Activated effector memory CD4-positive, alpha-beta T cell treated with Interleukin-2 at 50 U/mL for 16 hours (primary cell): ENCODE data around the gene MOCS3.
A peak's percentile ranks its signal among the peaks of the same experiment; 100 is the strongest.

Experiments used
- DNase-seq: peaks from one replicate; pipeline ENCODE4 v3.0.0-alpha.2; 2020

Gene MOCS3

DNA sequence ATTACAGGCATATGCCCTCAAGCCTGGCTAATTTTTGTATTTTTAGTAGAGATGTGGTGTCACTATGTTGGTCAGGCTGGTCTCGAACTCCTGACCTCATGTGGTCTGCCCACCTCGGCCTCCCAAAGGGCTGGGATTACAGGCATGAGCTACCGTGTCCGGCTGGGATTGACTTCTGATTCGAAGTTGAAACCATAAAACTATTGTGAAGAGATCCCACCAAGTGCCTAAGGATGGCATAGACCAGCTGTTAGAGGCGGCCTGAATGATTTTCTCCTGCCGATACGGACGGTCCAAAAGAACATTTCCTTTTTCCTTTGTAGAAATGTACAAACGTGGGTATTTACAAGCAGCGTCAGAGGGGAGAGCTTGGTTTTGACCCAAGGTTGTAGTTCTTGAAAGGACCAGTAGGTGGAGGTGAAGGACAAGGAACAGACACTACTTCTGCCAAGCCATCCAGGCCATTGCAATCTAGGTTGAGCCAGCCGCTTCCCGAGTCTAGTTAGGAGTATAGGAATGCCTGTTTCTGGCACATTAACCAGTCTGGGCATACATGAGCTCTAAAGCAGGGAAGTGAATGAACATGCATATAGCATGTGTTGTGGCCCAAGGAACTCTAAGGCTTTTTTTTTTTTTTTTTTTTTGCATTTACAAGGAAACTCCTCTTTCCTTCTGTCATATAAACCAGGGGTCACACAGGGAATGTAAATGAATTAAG is 29.0 kb downstream of the MOCS3 start:
- DNase-seq = peak; percentile 23

DNA sequence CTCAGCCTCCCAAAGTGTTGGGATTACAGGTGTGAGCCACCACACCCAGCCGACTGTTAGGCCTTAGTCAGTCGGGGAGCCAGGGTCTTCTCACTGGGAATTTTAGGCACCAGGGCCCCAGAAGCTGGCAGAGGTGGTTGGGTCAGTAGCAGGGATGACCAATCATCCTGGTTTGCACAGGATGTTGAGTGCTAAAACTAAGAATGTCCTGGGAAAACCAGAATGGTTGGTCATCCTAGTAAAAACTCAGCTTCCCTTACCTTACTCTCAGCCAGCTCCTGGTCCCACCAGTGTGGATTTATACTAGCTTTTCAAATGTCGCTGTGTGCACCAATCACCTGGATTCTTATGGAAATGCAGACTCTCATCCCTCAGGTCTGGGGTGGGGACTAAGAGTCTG is 32.5 kb downstream of the MOCS3 start:
- no peak for DNase-seq

DNA sequence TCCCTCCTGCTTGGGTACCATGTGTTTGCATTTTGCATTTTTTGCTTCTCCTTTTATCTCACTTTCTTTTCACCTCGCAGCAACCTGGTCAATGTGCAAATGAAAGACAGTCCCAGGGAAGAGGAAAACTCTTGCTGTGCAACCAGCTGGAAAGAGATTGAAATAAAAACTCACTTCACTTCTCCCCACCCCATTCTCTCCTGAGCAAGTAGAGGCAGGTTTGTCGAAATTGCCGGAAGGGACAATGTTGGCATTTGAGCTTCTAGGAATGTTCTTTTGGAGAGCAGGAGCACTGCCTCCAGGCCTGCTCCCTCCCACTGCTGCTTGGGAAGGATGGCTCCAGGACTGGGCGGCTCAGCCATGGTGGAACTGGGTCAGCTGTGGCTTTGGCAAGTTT is 33.7 kb downstream of the MOCS3 start:
- no peak for DNase-seq

DNA sequence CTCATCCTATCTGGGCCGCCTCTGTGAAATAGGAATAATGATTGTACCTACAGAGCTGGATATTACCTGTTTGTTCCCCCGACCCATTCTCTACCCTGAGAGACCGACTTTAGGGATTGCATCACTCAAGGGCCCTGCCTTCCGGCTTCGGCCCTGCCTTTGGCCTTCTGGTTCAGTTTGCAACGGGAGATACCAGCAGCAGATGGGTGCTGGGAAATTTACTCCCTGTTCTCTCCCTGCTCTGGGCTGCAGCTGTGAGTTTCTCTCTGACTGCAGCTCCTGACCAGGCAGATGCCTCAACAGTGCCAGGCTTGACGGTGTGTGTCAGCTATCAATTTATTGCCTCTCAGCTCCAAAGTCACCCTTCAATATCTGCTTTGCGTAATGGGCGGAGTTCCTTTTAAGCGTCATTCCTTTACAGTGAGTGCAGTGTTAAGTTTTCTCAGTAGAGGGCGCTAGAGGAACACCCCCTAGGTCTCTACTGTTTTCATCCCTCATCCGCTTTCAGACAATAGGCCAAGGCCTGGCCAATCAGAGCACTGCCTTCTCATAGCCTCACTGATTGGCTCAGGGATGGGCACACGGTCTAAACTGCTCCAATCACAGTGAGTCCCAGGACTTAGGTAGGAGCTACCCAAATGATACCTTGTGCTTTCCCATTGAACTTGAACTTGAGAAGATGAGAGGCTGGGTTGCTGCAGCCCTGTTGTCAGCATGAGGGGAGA is 34.3 kb downstream of the MOCS3 start:
- DNase-seq = no peak

DNA sequence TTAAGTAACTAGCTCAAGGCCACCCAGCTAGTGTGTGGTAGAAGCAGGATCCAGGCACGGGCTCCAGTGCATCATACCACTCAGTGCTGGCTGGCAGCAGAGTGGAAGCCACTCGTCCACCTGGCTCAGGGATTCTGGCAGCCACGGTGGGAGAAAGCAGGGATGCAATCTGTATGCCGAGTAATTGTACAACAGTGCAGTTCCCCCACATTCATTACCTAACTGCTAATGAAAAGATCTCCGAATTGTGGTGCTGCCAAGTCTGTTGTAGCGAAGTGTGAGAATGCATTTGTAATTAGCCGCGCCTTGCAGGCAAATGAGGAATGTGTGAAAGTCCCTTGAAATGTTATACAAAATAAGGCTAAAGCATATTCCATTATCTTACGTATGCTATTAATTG is 35.3 kb downstream of the MOCS3 start:
- DNase-seq = no peak

DNA sequence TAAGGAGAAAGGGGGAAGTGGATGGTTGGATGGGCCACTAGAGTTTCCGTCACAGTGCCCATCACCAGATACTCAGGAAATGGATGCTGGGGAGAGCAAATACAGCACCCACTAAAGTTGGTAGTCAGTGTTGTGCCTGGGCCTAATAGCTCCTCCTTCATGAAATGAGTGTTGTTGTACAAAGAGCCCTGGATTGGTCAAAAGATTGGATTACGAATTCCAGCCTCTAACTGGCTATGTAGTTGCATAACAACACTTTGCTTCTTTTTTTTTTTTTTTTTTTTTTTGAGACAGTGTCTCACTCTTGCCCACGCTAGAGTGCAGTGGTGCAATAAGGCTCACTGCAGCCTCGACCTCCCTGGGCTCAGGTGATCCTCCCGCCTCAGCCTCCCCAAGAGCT is 36.9 kb downstream of the MOCS3 start:
- DNase-seq = no peak

DNA sequence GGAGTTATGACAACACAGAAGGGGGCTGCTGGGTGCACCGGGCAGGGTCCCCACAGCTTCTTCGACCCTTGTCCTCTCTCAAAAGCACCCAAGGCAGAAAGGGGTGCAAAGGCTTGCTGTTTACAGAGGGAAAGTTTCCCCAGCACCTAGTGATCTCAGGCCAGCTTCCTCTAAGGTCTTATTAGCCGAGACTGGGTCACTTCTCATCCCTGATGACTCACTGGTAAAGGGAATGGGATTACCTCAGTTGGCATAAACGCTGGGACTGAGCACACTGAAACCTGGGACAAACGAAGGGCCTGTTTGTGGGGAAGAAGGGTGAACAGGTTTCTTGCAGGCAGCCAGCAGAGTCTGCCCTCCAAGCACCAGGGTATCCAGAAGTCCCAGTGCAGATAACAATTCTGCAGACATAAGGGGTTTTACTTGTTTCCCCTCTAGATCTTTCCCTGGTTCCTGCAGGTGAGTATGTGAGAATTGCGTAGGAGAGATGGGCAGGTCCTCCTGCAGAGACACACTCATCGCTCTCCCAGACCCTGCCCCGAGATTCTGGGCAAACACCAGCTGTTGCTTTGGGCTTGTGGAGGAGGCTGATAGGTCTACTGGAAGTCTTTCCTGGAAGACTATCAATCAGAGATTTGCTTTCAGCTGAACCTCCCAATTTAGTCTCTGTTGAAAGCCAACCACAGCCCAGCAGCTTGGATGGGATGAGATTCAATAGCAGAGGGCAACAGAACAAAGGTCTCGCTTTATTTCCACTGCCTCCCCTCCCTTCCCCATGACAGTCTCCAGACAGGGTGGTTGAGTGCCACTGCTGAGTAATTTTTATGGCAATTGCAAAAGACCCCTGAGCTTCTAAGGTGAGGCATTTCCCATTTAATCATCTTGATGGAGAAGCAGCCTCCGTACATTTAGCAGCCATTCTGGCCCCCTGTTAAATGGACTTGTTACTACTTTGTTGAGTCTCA is 38.6 kb downstream of the MOCS3 start:
- no peak for DNase-seq

DNA sequence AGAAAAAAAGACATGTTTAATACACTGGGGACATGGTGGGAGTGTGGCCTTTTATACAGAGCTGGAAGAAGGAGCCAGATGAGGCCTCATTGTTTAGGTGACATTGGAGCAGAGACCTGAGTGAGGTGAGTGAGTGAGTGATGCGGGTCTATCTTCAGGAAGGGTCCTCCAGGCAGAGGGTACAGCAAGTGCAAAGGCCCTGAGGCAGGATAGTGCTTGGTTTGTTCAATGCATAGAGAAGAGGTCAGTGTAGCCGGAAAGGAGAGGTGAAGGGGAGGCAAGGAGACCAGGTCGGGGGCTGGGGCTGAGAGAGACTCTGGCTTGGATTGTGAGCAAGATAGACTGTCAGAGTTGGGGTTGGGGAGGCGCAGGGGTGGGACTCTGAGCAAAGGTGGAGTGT is 40.7 kb downstream of the MOCS3 start:
- no peak for DNase-seq

DNA sequence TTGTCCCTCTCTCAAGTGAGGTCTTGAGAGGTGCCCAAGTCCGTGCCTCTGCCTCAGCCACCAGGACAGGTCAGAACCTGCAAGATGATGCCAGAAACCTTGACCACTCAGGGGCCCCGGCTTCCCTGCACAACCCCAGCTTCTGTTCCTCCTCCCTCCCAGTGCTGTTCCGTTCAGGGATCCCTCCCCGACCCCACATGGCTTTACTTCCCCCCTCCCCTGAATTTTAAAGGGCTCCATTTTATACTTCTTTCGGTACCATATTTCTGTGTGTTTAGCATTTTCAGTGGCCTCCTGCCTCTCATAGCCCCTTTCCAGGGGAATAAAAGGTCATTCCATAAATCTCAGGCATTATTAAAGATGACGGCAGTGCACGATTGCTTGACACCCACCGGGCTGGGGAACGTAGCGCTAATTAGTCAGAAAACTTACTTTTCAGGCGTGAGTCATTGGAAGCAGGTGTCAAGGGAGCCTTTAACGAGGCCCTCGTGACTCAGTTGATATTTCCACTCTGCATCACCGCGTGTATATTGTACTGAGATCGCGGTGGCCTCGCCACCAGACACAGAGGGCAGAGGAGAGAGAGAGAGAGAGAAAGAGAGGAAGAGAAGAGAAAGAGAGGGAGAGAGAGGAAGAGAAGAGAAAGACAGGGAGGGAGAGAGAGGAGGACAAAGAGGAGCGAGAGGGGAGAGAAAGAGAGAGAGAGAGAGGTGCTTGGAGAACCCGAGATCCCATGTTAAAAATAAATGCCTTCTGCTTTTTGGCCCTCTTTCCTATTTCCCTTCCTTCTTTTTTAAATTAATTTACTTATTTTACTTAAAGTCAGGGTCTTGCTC is 43.0 kb downstream of the MOCS3 start:
- DNase-seq = no peak

DNA sequence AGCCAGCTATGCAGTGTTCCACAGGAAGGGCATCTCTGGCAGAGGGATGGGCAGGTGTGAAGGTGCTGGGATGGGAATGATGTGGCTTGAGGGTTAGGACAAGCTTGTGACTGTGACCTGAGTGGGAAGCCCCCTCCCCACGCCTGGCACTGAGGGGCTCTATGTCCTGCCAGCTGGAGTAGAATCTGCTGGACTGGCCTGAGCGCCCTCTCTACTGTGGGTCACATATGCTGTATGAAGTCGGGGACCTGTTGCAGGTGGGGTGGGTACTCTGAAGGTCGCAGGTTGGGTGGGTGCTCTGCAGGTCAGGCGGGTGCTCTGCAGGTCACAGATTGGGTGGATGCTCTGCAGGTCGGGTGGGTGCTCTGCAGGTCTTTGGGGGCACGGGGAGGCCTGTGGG is 44.0 kb downstream of the MOCS3 start:
- no peak for DNase-seq

DNA sequence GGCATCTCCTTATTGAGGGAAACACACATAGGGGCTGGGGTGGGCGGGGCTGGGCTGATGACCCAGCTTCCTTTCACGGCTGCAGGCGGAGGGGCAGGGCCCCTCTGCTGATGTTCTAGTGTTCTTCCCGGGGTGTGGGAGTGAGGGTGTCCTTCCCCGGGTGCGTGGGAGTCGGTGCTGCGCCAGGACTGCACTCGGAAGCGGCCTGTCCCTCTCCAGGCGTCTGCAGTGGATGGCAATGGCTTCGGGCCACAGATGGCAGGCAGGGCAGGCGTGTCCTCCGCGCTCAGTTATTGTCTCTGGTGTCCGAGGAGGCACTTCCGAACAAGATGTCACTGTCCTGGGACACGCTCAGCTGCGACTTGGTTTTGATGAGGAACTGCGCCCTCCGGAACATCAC is 45.1 kb downstream of the MOCS3 start:
- DNase-seq = no peak

DNA sequence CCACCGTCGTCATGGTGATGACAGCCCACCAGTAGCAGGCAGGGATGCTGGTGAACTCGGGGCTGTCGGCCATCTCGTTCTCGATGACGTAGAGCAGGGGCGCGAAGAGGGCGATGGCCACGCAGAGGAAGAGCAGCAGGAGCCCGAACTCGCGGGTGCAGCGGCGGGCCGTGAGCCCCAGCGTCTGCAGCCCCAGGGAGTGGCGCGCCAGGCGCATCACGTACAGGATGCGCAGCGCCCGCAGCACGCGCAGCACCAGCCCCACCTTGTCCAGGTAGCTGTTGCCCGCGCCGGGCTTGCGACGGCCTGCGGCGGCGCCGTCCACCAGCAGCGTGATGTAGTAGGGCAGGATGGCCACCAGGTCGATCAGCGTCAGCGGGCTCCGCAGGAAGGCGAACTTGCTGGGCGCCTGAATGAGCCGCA is 45.7 kb downstream of the MOCS3 start:
- no peak for DNase-seq

DNA sequence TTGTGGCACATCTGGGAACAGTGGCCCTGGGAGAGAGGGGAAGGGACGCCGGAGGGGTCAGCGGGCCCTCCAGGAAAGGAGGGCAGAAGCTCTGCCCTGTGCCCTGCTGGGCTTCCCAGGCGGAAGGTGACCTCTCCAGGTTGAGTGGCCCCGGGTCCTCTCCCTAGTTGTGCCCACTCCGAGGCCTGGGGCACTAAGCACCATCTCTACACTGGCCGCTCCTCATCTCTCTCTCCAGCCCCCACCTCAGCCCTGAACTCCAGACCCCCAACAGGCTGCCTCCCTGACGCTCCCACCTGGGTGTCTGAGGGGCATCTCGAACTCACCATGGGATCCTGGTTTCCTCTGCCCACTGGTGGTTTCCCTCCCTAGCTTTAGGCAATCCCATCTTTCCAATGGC is 46.2 kb downstream of the MOCS3 start:
- DNase-seq = no peak

DNA sequence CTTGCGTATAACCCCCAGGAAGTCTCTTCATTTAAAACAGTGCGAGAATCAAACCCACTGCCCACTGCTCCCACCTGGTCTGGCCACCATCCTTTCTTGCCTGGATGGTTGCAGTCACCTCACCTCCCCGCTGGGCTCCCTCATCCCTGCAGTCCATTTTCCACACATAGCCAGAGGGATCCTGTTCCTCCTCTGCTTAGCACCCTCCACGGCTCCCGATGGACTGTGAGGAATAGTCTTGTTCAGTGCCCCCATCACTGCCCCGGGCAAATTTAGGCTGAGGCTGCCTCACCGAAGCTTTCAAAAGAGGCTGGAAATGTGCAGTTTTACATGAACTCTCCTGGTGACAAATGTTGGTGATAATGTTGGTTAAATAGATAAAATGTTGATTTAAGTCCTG is 46.6 kb downstream of the MOCS3 start:
- no peak for DNase-seq

DNA sequence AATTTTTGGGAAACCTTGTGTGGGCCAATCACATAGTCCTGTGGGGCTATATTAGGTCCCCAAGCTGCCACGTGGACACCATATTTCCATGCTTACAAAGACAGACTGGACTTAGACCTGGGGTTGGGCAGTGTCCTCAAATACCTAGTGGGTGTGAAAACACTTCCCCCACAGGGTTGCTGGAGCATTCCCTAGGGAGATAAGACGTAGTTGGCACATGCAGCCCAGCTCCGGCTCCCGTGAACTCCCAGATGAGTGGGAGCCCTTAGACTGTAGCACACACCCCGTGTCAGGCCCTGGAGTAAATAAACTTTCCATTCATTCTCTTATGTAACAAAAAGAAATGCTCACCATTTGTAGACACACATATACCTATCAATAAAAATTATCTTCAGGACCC is 50.1 kb downstream of the MOCS3 start:
- no peak for DNase-seq

DNA sequence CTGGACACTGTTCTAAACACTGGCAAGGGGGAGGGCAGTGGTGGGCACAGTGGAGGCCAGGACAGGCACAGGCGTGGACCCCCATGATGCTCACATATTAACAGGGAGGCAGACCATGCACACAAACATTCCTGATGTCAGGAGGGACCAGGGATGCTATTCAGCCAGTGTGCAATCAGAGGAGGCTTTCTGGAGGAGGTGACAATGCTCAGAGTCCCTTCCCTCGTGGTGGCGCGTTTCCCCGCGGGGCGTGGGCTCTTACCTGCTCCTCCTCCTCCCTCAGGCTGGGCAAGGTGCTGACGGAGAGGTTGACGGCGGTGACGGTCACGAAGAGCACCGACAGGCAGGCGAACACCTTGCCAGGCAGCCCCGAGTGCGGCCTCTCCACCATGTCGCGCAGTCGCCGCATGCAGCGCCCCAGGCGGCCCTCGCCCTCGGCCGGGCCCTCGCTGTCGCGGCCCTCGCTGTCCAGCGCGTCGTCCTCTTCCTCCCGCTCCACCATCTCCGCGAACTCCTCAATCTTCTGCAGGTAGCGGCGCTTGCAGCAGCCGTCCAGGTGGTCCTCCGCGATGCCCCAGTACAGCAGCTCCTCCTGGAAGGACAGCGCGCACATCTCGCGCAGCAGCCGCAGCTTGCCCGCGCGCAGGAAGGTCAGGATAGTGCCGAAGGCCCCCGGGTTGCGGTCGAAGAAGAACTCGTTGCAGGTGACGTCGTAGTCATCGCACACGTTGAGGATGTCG is 50.9 kb downstream of the MOCS3 start:
- DNase-seq = no peak

DNA sequence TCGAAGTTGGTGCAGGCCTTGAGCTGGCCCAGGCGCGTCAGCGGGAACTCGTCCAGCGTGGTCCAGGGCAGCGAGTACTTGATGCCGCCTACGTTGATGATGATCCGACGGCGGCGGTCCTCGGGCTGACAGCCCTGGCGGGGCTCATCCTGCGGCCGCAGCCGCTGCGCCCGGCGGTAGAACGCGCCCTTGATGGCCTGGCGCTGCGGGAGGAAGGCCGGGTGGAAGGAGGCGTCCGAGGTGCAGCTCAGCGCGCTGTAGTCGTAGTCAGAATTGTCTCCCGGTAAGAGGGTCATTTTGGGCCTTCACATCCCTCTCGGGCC is 51.4 kb downstream of the MOCS3 start:
- no peak for DNase-seq

DNA sequence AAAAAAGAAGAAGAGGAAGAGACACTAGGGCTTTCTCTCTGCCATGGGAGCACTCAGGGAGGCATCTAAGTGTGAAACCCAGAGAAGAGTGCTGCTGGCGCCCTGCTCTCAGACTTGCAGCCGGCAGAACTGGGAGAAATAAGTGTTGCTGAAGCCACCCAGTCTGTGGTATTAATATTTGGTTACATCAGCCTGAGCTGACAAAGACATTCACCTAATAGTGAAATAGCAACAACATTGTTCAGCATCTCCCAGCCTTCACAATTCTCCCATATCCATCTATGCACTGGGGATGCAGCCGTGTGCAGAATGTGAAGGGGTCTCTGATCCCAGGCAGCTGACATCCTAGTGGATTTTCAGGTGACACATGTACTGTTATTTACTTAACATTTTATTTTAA is 52.3 kb downstream of the MOCS3 start:
- no peak for DNase-seq

DNA sequence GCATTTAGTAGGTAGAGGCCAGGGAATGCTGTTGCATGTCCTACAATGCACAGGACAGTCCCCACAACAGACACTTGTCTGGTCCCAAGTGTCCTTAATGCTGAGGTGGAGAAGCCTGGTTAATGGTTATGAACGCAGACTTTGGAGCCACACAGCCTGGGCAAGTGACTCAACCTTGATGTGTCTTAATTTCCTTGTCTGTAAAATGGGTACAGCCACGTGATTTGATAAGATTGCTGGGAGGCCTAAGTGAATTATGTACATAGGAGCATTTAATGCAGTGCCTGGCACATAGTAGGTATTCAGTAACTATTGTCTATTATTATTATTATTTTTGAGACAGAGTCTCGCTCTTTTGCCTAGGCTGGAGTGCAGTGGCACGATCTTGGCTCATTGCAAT is 52.9 kb downstream of the MOCS3 start:
- no peak for DNase-seq

DNA sequence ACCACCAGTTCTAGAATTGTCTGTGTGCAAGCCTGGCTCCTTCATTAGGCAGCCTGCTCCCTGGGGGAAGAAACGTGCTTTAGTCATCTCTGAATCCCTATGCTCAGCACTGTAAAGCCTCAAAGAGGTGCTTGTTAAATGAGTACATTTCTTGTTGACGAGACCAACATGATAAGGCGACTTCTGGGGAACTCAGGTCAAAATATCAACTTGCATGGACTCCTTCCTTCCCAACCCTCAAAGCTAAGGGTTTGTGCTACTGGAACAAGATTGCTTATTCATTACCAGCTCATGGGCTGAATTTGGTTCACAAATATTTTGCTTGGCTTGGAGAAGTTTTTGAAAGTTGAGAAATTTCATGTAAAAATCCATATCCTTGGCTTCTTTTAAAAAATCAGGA is 53.7 kb downstream of the MOCS3 start:
- DNase-seq = no peak
